ENCODE results near the gene GAPVD1. TPM values are rescaled to one million over a fixed set of nuclear protein-coding genes. Genes with fewer than 3 reads are reported as not detected.

The GAPVD1 gene
- total RNA-seq, 1 experiment from 2014 or later: 39.5 TPM

DNA sequence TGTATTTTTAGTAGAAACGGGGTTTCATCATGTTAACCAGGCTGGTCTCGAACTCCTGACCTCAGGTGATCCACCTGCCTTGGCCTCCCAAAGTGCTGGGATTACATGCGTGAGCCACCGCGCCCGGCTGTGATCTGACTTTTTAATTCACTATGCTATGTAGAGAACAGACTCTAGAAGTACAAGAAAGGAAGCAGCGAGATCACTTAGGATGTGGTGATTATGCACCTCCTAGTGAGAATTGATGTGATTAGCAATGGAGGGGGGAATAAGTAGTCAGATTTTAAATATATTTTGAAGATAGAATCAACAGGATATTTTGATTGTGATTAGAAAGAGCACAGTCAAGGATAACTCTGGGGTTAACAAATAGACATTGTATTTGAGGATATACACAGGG, 36.3 kb downstream of the GAPVD1 start:
- H3K4me3 Mint-ChIP-seq: no peak overlapping the region
- H3K18ac ChIP-seq (ENCODE audit: insufficient read length, low read depth, low read length): no peak overlapping the region
- H3K9me3 Mint-ChIP-seq: no peaks in the 10 kb centered on the region
- no peak overlapping the region for H3K9ac ChIP-seq (ENCODE audit: extremely low read depth, insufficient read length, low read length)
- no peak overlapping the region for H3K4me2 ChIP-seq (ENCODE audit: insufficient read depth, insufficient read length, low read length)
- no peaks in the 10 kb centered on the region for H3K9me3 ChIP-seq (ENCODE audit: control insufficient read depth, low read depth, low read length)
- H3K27ac Mint-ChIP-seq: no peak overlapping the region; a peak in 2 of 7 replicates
- no peak overlapping the region for H2BK15ac ChIP-seq (ENCODE audit: low read depth, low read length)
- H2BK5ac ChIP-seq (ENCODE audit: insufficient read length, low read length): no peak overlapping the region
- no peaks in the 10 kb centered on the region for H3K27me3 ChIP-seq (ENCODE audit: insufficient read depth, low read length)
- no peak overlapping the region for H2BK12ac ChIP-seq (ENCODE audit: insufficient read length, low read depth, low read length)
- no peaks in the 10 kb centered on the region for H3K4me1 ChIP-seq (ENCODE audit: insufficient read depth, low read length)
- no peaks in the 10 kb centered on the region for H4K20me1 ChIP-seq (ENCODE audit: control insufficient read depth, insufficient read depth, insufficient read length)
- peaks cover 9 to 26% (median 22%) of the 10 kb centered on the region in 3 experiments; a peak in 6 of 7 replicates for H3K36me3 Mint-ChIP-seq (ENCODE audit: insufficient read depth in 1 of 3, low read depth in 3 of 3)
- H3K79me2 ChIP-seq (ENCODE audit: insufficient read depth, low read length): no peaks in the 10 kb centered on the region; the same call in 1 of the 2 replicates
- H2AK5ac ChIP-seq (ENCODE audit: insufficient read length, low read length): no peak overlapping the region
- no peak overlapping the region for H2BK20ac ChIP-seq (ENCODE audit: low read depth, low read length, poor library complexity, severe bottlenecking)
- H3K23ac ChIP-seq (ENCODE audit: insufficient read length, low read depth, low read length): no peak overlapping the region
- H4K8ac ChIP-seq (replicated peaks; ENCODE audit: insufficient read length, low read depth, low read length): no peak overlapping the region
- H3K14ac ChIP-seq (ENCODE audit: insufficient read depth, low read length): no peak overlapping the region
- no peak overlapping the region for H2AFZ ChIP-seq (ENCODE audit: low read length)
- H3K79me1 ChIP-seq (ENCODE audit: insufficient read depth, low read depth, low read length, poor library complexity, severe bottlenecking): no peaks in the 10 kb centered on the region
- TF ChIP-seq, protein P1, sequence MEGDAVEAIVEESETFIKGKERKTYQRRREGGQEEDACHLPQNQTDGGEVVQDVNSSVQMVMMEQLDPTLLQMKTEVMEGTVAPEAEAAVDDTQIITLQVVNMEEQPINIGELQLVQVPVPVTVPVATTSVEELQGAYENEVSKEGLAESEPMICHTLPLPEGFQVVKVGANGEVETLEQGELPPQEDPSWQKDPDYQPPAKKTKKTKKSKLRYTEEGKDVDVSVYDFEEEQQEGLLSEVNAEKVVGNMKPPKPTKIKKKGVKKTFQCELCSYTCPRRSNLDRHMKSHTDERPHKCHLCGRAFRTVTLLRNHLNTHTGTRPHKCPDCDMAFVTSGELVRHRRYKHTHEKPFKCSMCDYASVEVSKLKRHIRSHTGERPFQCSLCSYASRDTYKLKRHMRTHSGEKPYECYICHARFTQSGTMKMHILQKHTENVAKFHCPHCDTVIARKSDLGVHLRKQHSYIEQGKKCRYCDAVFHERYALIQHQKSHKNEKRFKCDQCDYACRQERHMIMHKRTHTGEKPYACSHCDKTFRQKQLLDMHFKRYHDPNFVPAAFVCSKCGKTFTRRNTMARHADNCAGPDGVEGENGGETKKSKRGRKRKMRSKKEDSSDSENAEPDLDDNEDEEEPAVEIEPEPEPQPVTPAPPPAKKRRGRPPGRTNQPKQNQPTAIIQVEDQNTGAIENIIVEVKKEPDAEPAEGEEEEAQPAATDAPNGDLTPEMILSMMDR (conservative IDR thresholded peaks at IDR 0.05): no peak
- H3K23me2 ChIP-seq (ENCODE audit: insufficient read length, low read depth, low read length, poor library complexity, severe bottlenecking): no peaks in the 10 kb centered on the region
- H3T11ph ChIP-seq (ENCODE audit: low read length): no peak overlapping the region
- H3K56ac ChIP-seq (ENCODE audit: insufficient read length, low read depth, low read length): no peak overlapping the region
- H3K27me3 Mint-ChIP-seq (ENCODE audit: low read depth): no peaks in the 10 kb centered on the region
- no peak overlapping the region for H2BK120ac ChIP-seq (ENCODE audit: low read depth, low read length, poor library complexity, severe bottlenecking)
- H3K4me1 Mint-ChIP-seq: peaks cover 7 to 9% of the 10 kb centered on the region in 2 experiments; a peak in 1 of 4 replicates
- no peak overlapping the region for H3K27ac ChIP-seq (ENCODE audit: insufficient read length, low read depth, low read length)
- no peak overlapping the region for H4K91ac ChIP-seq (ENCODE audit: insufficient read length, low read depth, low read length)
- no peak for DNase-seq
- H3K4ac ChIP-seq (ENCODE audit: low read depth, low read length): no peak overlapping the region
- WGBS (ENCODE audit: extremely low coverage, insufficient read length, low lambda C conversion rate): no CpG with 5 or more reads among the region's 7 CpGs
- H4K5ac ChIP-seq (ENCODE audit: insufficient read length, low read depth, low read length): no peak overlapping the region

Measured in H9 (cell line).